Iris pigment epithelial cell (primary cell): ENCODE measurements around the gene KCNMA1.

ENCODE experiments used
- DNase-seq: peaks from one replicate; pipeline ENCODE4 v3.0.0-alpha.2; 2011; ENCODE audit warnings: low read depth

KCNMA1 gene

DNA sequence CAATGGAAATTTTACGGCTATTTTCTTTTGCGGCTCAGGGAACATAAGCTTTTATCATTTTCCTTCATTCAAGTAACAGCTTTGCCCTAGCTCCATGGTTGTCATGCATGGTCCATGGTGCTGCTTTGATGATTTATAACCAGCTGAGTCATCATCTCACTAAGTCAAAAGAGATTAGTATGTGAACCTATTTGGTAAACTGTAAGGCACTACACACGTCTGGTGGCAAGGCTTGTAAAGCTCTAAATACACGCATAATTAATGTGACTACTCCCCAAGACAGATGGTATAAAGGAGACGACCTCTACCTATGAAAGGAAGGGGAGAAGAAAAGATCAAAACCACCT is 340.2 kb downstream of the KCNMA1 start:
- peak; percentile 70 for DNase-seq

DNA sequence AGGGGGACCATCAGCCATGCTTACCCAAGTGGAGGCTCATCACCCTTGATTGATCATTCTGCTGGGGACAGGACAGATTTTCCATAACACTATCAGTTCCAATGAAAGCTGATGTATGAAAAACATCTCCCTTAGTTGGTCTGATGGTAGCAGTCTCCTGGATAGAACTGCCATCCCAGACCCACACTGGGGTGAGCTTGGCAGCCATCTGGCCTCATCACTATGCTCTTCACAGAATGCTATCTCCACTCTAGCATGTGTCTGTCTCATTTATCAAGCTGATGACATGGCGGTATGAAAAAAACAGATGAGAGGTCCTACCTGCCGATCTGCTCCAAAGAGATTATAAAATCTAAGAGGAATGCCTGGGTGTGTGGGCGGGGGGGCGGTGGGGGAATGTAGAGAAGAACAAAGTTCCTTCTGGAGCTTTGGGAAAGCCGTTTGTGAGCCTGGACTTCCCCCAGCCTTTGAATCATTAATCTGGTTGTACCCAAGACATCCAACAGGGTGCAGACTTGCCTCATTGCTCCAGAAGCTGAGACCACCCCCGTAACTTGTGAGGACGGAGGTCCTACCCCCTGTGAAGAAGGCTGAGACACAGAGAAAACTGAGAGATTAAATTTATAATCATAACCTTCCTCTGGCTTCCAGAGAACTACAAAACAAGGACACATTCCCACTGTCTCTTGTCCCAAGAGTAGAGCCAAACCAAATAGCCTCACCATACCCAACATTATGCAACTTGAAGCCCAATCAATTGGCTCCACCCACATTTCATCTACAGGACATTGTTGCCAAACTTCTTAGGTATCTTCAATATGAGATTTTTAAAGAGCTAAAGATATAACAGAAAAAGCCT is 340.8 kb downstream of the KCNMA1 start:
- DNase-seq, result no peak

DNA sequence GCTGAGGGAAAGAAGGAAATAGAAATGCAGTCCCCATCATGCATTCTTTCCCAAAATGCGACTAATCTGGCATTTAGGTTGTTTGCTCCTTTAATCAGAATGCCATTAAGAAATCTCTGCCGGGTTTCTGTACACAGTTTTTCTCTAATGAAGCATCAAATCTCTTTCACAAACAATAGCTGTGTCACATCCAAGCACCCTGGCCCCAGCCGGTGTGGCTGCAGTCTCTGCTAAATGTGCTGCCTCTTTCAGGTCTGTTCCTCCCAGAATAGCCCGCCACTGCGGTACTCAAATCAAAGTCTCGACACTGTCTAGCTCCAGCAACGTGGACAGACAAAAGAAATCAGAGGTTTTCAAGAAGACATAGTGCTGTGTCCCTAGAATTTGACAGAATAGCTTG is 343.8 kb downstream of the KCNMA1 start:
- DNase-seq, result no peak

DNA sequence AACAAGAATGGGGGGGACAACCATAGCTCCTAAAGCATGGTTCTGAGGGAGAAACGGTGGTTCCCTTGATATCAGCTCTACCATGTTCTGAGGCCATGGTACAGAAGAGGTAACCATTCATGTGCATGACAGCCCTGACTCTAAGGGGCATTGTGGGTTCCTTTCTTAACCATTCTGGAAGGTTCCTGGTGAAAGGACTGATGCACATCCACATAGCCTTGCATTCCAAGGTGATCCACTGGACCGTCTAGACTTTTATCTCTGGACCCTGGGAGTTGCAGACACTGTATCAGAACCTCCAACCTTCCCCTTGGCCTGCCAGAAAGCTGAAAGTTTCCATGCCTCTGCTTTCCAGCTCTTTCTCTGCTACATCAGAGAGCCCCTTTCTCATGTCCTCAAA is 344.3 kb downstream of the KCNMA1 start:
- no peak for DNase-seq

DNA sequence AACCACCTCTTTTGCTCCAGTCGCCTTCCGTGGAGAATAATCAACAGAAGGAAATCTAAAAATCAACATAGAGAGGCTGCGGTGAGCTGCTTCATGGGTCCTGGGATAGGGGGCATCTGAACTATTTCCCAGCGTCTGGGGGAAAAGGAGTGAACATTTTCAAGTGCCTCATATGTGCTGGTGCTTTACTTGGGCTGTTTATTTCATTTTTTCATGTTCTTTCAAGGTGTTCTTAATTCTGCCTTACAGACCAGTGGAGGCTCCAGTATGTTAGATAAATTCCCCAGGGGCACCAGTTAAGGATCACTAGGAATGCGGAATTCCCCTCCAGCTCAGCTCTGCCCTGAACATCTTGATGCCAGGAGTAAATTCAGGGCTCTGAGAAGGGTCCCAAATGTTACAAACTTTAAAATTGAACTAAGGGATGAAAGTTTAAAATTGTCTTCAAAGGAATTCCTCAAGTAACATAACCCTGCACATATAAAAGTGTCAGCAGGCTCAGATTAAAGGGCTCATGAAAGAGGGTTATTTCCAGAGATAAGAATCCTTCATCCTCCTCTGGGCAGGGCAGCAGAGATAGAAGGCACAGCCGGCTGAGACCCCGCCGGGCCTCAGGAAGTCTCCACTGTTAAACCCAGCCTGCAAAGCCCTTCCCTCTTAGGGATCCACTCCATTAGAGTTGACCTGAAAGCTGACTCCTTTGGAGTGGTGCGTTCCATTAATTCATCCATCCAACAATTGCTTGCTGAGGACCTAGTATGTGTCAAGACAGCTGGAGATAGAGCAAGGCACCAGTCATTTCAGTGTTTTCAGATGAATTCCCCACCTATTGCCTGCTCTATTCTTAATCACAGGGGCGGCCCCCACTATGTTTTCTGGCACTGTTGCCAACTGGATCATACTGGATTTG is 345.8 kb downstream of the KCNMA1 start:
- DNase-seq, result no peak

DNA sequence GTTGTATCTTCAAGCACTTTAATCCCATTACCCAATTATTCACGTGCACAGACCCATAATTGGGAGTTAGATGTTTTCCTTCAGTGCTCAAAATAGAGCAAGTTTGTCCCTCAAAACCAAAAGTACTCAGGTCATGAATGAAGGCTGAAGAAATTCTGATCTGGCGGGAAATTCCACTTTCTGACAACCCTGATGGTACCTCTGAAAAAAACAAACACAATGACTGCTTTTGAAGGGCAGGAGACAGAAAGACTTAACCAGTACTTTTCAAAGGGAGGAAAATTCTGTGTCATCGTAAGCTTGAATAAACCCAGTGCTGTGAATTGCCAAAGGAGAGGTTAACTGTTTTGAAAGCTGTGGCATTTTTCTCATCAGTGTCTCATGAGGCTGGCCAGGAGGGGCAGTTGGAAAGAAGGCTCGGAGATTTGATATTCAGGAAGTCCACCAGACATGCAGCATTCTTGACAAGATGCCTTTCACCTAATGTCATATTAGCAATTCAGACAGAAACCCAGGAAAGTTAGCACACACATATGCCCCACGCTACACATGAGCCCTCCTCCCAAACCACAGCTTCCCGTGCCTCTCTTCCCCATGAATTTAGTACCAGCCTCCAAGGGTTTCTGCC is 347.0 kb downstream of the KCNMA1 start:
- peak; percentile 94 for DNase-seq

DNA sequence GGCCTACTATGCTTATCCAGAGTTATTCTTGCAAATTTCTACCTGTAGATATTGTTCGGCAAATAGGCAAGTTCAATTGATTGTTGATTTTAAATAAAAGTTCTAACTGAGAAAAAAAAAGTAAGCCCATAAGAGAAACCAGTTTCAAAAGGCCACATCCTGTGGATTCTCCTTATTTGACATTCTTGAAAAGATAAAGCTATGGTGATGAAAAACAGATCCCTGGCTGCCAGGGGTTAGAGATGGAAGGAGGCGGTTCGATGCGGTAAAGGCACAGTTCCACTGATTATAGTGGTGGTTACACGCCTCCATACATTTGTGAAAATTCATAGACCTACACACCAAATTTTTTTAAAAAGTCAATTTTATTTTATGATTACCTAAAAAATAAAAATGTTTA is 347.8 kb downstream of the KCNMA1 start:
- DNase-seq, result peak; percentile 25

DNA sequence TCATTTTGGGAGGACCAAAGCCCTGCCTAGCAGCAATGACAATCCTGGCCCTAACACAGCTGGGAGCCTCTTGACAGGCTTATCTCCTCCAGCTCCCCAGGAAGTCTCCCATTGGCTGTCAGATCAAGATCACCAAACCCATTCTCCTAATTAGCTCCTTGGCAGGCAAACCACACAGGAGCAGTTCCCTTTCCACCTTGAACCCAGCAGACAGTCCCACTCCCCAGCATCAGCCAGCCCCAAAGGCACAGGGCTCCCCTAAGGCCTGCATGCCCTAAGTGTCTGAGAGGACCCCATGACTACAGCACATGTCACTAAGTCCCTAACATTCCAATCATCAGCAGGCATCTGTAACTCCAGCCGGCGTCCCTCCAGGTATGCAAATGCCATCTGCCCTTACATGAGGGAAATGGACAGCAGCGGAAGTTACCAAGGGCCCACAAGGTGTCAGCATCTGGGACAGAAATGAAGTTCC is 348.5 kb downstream of the KCNMA1 start:
- no peak for DNase-seq

DNA sequence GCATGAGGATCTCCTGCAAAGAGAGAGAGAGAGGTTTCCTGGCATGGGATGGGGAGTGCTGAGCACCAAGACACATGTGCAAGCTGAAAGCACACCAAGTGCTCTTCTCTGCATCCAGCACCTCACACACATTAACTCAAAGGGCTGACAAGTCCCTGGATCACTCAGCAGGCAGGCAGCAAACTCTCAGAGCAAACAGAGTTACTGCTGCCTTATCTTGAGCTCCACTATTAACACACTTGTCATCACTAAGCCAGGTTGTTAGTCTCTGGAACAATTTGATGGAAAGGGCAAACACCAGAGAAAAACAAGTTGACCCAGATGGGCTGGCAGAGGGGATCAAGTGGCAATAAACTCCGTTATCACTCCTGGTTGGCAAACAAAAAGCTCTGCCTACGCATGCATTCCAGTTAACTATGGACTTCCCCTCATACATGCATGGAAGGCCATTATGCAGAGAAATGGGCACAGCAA is 349.9 kb downstream of the KCNMA1 start:
- no peak for DNase-seq

DNA sequence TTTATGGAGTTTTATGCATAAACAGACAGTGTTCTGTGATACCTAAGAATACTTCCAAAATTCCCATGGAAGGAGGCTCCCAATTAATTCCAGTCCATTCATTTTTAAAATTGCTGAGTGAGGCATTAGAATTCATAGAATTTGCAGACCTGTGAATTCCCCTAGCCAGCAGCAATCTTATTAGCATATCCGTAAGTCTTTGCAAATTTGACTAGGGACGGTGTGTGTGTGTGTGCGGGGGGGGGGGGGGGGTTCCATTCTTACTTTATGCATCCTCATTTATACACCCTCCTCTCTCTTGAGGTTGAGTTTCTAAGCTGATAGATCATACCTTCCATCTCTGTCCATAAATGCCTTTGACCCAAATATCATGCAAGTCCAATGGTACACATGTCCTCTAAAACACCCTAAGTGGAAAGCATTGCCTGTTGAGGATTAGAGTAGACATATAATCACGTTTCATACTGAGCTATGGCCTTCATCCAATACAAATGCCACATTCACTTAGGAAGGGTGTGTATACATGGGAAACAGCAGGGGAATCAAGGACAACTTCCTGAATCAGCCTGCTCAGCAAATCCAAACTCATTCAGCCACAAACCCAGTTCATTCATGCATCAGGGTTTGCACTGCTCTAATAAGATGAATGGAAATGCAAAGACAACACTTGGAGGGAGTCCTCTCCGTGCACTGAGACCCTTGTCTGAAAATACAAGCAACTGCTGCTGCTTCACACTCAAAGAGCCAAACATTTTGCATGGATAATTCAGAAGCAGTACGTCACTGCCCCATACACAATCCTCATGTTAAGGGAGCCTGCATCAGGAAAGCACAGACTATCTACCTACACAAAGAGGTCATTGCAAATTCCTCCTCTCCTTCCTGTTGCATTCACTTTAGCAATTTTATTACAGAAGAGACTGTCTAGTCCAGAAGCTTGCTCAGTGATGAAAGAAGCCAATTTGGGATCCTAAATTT is 350.8 kb downstream of the KCNMA1 start:
- DNase-seq, result no peak

DNA sequence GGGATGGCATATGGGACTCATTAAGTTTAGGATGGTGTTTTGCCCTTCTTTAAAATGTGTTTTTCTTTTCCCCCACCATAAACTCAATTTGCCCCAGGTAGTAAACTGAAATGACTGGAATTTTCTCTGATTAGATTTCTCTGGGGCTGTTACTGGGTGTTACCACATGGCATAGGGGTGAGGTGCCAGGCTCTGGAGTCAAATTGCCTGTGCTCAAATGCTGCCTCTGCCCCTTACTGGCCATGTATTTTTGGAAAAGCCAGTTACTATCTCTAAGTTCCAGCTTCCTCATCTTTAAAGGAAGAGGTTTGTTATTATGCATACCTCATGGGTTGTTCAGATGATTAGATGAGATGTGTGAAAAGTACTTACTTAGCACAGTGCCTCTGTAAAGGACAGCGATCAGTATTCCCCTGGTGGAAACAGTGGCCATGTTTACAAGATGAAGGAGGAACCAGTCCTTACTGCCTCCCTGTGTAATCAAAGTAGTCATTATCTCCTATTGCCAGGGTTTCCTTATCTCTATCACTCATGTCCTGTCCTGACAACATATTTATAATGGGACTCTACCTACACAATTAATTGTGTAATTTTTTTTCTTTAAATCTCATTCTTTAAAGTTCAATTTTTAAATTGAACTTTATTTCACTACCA is 352.0 kb downstream of the KCNMA1 start:
- DNase-seq, result no peak

DNA sequence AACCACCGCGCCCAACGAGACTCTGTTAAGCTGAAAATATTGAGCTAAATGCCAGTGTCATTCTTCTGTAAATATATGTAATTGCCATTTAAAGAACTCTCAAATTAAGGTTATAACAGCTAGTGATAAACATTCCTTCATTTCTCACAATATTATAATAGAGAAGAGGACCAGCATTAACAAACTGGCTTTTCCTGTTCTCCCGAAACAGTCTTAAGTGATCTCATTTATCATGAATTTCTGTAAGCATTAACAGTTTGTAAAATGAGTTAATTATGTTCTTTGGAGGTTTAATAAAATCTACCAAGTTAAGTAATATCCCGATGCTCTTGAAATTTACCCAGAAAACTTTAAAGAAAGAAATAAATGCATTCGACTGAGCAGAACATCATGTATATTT is 352.8 kb downstream of the KCNMA1 start:
- DNase-seq, result no peak

DNA sequence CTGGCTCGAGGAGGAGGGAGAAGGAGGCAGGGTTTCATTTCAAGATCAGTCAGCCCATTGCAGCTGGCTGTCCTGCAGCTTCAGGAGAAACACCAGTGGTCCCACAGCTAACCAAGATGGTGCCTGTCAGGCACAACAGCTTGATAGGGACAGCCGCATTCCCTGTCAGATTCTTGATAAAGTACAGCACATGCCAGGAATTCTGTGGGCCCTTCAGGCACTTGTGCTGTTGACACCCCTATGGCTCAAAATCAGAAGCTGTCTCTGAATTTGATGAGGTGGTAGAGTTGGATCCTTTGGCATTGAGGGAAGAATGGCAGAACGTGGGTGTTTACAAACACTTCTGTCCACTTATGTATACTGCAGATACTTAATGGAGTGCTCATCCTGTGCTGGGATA is 354.3 kb downstream of the KCNMA1 start:
- no peak for DNase-seq

DNA sequence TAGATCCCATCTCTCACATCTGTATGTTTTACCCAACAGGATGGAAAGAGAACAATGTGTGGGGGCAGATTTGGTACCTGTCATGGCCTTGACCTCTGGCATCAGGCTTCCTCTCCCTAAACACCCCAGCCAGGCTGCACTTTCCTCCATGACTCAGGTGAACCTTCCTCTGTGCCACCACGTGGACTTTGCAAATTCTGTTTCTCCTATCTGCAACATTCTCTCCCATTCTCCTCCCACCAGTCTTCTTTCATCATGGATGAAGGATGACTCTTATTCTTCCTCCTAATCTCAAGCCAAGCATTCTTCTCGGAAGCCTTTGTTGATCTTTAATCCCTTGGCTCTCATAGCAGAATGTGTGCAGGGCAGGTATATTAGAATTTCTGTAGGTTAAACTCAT is 355.4 kb downstream of the KCNMA1 start:
- no peak for DNase-seq

DNA sequence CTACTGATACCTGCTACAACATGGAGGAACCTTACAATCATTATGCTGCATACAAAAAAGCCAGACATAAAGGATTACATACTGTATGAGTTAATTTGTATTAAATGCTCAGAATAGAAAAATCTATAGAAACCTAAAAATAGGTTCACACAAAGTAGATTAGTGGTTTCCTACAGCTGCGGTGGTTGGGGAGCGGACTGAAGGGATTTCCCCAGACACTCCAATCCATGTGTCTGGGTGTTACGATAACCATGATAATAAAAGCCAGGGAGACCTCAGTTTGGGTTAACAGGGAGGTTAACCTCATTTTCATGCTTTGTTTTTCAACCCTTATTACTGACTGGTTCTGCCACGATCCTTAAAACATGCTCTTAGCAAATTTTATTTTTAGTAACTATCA is 355.9 kb downstream of the KCNMA1 start:
- DNase-seq, result no peak

DNA sequence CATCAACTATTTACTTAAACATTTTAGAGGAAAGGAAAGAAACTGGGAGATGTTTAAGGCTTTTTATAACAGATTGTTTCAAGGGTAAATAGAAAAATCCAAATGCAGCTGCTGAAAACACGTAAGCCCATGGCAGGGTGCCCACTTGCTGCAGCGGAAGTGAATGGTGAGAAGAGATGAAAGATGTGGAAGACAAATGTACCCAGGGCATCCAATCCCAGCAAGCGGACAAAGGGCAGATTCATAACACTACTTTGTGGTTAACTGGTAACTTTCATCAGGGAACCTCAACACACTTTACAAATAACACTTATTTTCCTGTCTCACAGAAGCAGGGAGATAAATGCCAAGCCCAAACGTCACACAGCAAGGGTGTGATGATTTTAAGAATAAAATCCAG is 358.4 kb downstream of the KCNMA1 start:
- DNase-seq, result no peak

DNA sequence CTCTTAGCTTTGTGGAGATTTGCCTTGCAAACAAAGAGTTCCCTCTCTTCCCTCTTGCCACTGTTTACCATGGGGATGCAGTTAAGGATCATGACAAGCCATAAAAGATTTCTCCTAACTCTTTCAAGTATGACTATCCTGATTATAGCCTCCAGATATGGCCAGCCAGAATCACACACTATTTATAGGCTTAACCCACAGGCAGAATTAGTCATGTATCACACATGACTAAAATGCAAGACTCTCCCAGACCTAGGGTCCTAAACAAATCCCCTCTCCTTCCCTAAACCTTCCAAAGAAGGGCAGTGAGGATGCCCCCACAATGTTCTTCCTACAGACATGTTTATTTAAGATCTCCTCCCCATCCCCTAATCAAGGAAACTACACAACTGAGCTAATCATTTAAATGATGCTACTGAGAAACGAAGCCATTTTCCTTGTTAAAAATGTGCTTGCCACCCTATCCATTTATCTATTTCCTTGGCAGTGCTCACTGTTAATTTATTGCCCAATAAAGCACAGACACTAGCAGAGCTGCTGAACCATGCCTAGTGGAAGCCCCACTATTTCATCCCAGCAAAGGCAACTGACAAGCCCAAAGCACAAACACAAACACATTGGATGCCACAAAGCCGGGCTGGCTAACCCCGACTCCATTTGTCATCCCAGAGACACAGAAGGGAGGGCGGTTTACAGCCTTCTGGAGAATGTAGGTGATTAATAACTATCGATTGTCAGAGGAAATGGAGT is 363.4 kb downstream of the KCNMA1 start:
- no peak for DNase-seq

DNA sequence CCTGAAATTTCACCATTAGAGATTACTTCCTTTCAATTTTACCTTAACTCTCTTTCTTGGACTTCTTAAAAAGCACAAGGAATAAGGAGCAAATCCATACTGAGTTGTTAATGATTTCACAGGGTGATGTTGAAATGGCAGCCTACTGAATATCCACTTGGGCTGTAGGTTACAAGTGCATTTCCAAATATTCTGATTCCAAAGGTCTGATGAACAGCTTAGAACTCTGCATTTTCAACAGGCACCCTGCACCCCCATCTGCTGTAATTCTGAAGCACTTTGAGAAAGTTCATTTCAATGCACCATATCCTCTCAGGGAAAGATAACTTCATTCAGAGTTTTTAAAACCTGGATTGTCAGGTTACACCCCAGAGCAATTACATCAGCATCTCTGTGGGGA is 368.4 kb downstream of the KCNMA1 start:
- no peak for DNase-seq

DNA sequence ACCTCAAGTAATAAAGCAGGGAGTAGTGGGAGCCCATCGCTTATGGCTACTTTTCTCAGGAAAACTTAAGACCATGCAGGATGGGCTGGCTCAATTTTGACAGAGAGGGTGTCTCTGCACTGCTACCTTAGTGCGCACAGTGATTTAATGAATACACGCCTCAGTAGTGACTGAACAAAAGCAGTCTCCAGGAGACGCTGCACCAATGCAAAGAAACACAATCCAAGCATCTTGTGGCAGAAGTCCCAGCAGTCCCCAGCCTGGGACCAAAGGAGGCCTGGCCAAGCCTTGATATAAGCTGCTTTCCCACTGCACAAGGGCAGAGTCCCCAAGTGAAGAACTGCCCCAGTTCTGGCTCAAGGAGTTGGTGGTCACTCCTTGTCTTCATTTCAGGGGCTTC is 368.9 kb downstream of the KCNMA1 start:
- no peak for DNase-seq
